ENCODE results near the gene MOCOS. TPM values are rescaled to one million over a fixed set of nuclear protein-coding genes. Genes with fewer than 3 reads are reported as not detected.

The MOCOS gene
- total RNA-seq, 1 experiment from 2014 or later: 5.1 TPM

DNA sequence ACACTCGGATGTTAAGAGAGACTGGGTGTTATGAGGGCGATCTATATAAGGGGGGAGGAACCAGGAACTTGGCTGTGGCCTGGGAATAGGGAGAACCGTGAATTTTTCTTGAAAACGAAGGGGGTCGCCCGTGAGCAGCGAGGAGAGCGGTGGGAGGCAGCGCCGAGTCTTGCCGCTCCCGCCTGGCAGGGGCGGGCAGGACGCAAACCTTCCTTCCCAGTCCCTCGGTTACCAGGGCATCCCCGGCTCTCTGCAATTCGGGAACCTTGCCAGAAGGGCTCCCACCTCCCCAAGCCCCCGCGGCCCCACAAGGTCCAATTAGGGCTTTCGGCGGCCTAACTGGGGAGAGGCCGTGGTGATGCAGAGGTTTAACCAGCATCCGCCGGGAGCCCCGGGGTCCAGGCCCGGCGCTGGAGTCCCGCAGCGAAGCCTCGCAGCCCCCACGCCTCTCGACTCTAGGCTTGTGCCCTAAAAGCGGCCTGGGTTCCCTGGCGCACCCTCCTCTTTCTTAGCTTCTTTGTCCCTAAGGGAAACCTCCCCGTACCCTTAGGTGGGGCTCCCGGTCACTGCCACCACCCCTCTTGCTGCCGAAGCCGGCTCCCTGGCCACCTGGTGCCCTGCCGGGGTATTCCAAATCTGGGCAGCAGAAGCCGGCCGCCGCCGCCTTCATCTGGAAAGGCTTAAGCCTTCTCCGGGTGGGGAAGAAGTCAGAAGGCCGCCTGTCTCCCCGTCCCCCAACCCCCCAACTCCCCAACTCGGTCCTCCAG lies 109.5 kb downstream of the MOCOS start:
- H3K36me3 ChIP-seq (ENCODE audit: low read depth, low read length): no peaks in the 10 kb centered on the region
- 0 out of 2 replicates have a peak, but pooled peaks cover 7% of the 10 kb centered on the region for H3K4me1 ChIP-seq (ENCODE audit: insufficient read depth, low read length)
- H3K27ac ChIP-seq (ENCODE audit: low read length): peak overlapping the region; percentile 65
- ChIA-PET CTCF (no interaction called here), POLR2A (ENCODE audit: unreplicated experiment) (interaction anchor here (1.0 kb wide), 1 partner anchor 13 kb away, joined by 6 read pairs; no protein-coding TSS in a partner anchor)
- H3F3A ChIP-seq (ENCODE audit: low read length, unreplicated experiment): no peaks in the 10 kb centered on the region
- H3K27me3 ChIP-seq (ENCODE audit: low read length): no peaks in the 10 kb centered on the region
- H4K20me1 ChIP-seq (ENCODE audit: low read length): 0 out of 2 replicates have a peak, but pooled peaks cover 9% of the 10 kb centered on the region
- peak; percentile 65 for ATAC-seq
- H2AFZ ChIP-seq (ENCODE audit: low read length): peak overlapping the region; percentile 26; the same call in 1 of the 2 replicates
- H3K79me2 ChIP-seq (ENCODE audit: low read length): peaks cover 39% of the 10 kb centered on the region
- H3K9me3 ChIP-seq (ENCODE audit: low read length): no peaks in the 10 kb centered on the region
- TF ChIP-seq, protein P1, sequence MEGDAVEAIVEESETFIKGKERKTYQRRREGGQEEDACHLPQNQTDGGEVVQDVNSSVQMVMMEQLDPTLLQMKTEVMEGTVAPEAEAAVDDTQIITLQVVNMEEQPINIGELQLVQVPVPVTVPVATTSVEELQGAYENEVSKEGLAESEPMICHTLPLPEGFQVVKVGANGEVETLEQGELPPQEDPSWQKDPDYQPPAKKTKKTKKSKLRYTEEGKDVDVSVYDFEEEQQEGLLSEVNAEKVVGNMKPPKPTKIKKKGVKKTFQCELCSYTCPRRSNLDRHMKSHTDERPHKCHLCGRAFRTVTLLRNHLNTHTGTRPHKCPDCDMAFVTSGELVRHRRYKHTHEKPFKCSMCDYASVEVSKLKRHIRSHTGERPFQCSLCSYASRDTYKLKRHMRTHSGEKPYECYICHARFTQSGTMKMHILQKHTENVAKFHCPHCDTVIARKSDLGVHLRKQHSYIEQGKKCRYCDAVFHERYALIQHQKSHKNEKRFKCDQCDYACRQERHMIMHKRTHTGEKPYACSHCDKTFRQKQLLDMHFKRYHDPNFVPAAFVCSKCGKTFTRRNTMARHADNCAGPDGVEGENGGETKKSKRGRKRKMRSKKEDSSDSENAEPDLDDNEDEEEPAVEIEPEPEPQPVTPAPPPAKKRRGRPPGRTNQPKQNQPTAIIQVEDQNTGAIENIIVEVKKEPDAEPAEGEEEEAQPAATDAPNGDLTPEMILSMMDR (conservative IDR thresholded peaks at IDR 0.05; ENCODE audit: low read depth, low read length): peak; percentile 53
- no peak for TF ChIP-seq EZH2 (IDR thresholded peaks at IDR 0.05; ENCODE audit: low read length, unreplicated experiment)
- no peak for TF ChIP-seq EZH2phosphoT487 (IDR thresholded peaks at IDR 0.05; ENCODE audit: borderline replicate concordance, low read length)
- H3K9ac ChIP-seq (ENCODE audit: low read length): peak overlapping the region; percentile 74
- no peaks in the 10 kb centered on the region for H3K9me2 ChIP-seq (replicated peaks; ENCODE audit: low read length)
- intact Hi-C loops (cut with micrococcal nuclease): loop anchor here (1.0 to 10.0 kb wide), 4 partner anchors 76 to 458 kb away; no protein-coding TSS in a partner anchor
- DNase-seq: peak; percentile 48
- H3K4me3 ChIP-seq (ENCODE audit: low read length): peak overlapping the region; percentile 67
- H3K4me2 ChIP-seq (ENCODE audit: low read length): peak overlapping the region; percentile 81
- no TSS peak for BruUV-seq (replicated peaks)

DNA sequence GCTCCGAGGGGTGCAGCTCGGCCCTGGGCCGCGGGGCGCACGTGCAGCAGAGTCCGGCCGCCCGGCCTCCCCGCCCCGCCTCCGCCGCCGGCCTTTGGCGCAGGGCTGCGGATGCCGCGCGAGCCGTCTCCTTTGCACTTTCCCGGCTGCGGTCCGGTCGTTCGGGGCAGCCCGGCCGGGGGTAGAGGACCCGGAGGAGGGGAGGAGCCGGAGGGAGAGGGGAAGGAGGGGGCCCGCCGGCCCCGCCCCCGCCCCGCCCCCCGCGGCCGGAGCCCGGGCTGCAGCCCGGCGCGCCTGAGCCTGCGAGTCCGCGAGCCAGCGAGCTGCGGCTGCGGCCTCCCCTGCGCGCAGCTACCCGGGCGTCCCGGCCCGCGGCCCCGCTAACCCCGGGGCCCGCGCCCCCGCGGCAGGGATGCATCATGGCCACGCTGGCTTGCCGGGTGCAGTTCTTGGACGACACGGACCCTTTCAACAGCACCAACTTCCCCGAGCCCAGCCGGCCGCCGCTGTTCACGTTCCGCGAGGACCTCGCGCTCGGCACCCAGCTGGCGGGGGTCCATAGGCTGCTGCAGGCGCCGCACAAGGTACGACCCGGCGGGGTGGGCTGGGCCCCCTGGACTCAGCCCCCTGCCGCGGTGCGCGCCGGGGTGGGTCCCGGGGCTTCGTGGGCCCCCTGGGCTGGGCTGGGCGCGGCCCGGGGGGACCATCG lies 110.3 kb downstream of the MOCOS start, which contains the start of gene FHOD3:
TSS of gene FHOD3 (plus strand) at position 297 of the 709 bp plus-strand sequence. CDS start at position 420, 123 bp downstream.
- H2AFZ ChIP-seq (ENCODE audit: low read length): 0 out of 2 replicates have a peak within 1 kb of the TSS, but pooled peaks have one; percentile 26
- DNase-seq: peak; percentile 47
- no TSS peak for BruUV-seq (replicated peaks)
- H3K9ac ChIP-seq (ENCODE audit: low read length): peak within 1 kb of the TSS; percentile 82
- intact Hi-C loops (cut with micrococcal nuclease): loop anchor here (2.0 to 10.0 kb wide), 2 partner anchors 75 to 457 kb away; no protein-coding TSS in a partner anchor
- TF ChIP-seq, protein P1 (conservative IDR thresholded peaks at IDR 0.05; ENCODE audit: low read depth, low read length): no peak
- TF ChIP-seq EZH2phosphoT487 (IDR thresholded peaks at IDR 0.05; ENCODE audit: borderline replicate concordance, low read length) (no peak), EZH2 (IDR thresholded peaks at IDR 0.05; ENCODE audit: low read length, unreplicated experiment) (no peak)
- H3F3A ChIP-seq (ENCODE audit: low read length, unreplicated experiment): no peaks in the 10 kb centered on the region
- H3K4me3 ChIP-seq (ENCODE audit: low read length): peak within 1 kb of the TSS; percentile 71
- 0 out of 2 replicates have a peak, but pooled peaks cover 9% of the 10 kb centered on the region for H4K20me1 ChIP-seq (ENCODE audit: low read length)
- H3K27me3 ChIP-seq (ENCODE audit: low read length): no peaks in the 10 kb centered on the region
- peaks cover 14% of the 10 kb centered on the region; the same call in 1 of the 2 replicates for H3K4me1 ChIP-seq (ENCODE audit: insufficient read depth, low read length)
- peak within 1 kb of the TSS; percentile 81 for H3K4me2 ChIP-seq (ENCODE audit: low read length)
- H3K27ac ChIP-seq (ENCODE audit: low read length): peak within 1 kb of the TSS; percentile 65
- no peaks in the 10 kb centered on the region for H3K9me2 ChIP-seq (replicated peaks; ENCODE audit: low read length)
- no peaks in the 10 kb centered on the region for H3K36me3 ChIP-seq (ENCODE audit: low read depth, low read length)
- ATAC-seq: peak; percentile 73
- ChIA-PET POLR2A (ENCODE audit: unreplicated experiment) (interaction anchor here (1.0 kb wide), 1 partner anchor 12 kb away, joined by 6 read pairs; no protein-coding TSS in a partner anchor), CTCF (interaction anchor here (0.6 to 0.7 kb wide), 3 partner anchors 12 to 602 kb away, joined by 3 to 6 read pairs (median 3); no protein-coding TSS in a partner anchor)
- H3K79me2 ChIP-seq (ENCODE audit: low read length): peaks cover 47% of the 10 kb centered on the region
- H3K9me3 ChIP-seq (ENCODE audit: low read length): no peaks in the 10 kb centered on the region
